Endothelial cell of umbilical vein (primary cell): ENCODE data around the gene ST6GAL2. TPM values are rescaled to one million over a fixed set of nuclear protein-coding genes. Genes with fewer than 3 reads are reported as not detected.

ENCODE experiments used
- BruUV-seq: library from RNA; stranded (reverse); fragments of 400-500 nt; replicated peaks from 2 replicates; lab custom pipeline; 2021; lab: Mats Ljungman, UMichigan
- CTCF ChIA-PET: fragments of 300-600, 350-600 bp; sonication (Branson Sonifier 250); formaldehyde crosslinking; loops from one replicate; lab custom pipeline; 2021; ENCODE audit warnings: antibody characterized with exemption, inconsistent platforms; lab: Charles Lee
- POLR2A ChIA-PET: fragments of 300-600, 350-600 bp; sonication (Branson Sonifier 250); formaldehyde crosslinking; loops from one replicate; lab custom pipeline; 2021; ENCODE audit warnings: antibody characterized with exemption, inconsistent platforms; lab: Charles Lee
- DNase-seq: peaks from one replicate; pipeline ENCODE4 v3.0.0-alpha.2; 2011; ENCODE audit warnings: low read depth, low spot score
- FAIRE-seq: peaks from 2 replicates; lab custom pipeline; 2011; peaks lifted over from hg19 to GRCh38; lab: Jason Lieb, UNC
- H2AFZ ChIP-seq: 2 replicates; pipeline ENCODE4 v1.6.0; 2012; ENCODE audit warnings: low read depth, low read length, control low read depth, inconsistent platforms
- H3K27ac ChIP-seq: 2 replicates; pipeline ENCODE4 v1.5.1; 2011; ENCODE audit warnings: low read depth, mild to moderate bottlenecking, control low read depth, low read length, moderate library complexity; ENCODE audit not compliant: insufficient read depth
- H3K27me3 ChIP-seq, 2 experiments: 2 replicates each; pipeline versions ENCODE4 v1.6.0 to v1.6.1; 2011; ENCODE audit warnings: low read length in 2 of 2, mixed read lengths in 1 of 2; ENCODE audit not compliant: control insufficient read depth in 2 of 2, insufficient read depth in 2 of 2
- H3K36me3 ChIP-seq, 2 experiments: 2 replicates in 1 of 2; 3 replicates in 1 of 2; pipeline ENCODE4 v1.5.1; 2011; ENCODE audit warnings: low read length in 2 of 2, mild to moderate bottlenecking in 1 of 2, moderate library complexity in 1 of 2; ENCODE audit not compliant: control insufficient read depth in 2 of 2, insufficient read depth in 2 of 2; ENCODE audit errors: extremely low read depth in 1 of 2
- H3K4me1 ChIP-seq: 3 replicates; pipeline ENCODE4 v1.5.1; 2011; ENCODE audit warnings: mild to moderate bottlenecking, low read length; ENCODE audit not compliant: control insufficient read depth, insufficient read depth; ENCODE audit errors: extremely low read depth
- H3K4me2 ChIP-seq: 2 replicates; pipeline ENCODE4 v1.6.1; 2011; ENCODE audit warnings: low read length, control low read depth, mixed read lengths; ENCODE audit not compliant: insufficient read depth
- H3K4me3 ChIP-seq, 3 experiments: fragments of 200-600 bp in 1 of 3; sonication (generic), shearing (Covaris generic) in 1 of 3; replicated peaks in 1 of 3; 2 replicates each; pipeline ENCODE4 v1.5.1; 2011 to 2016; ENCODE audit warnings: control low read depth in 3 of 3, low read length in 3 of 3, mild to moderate bottlenecking in 2 of 3, inconsistent platforms in 1 of 3, low read depth in 1 of 3, moderate library complexity in 1 of 3; ENCODE audit not compliant: insufficient read depth in 1 of 3
- H3K79me2 ChIP-seq: 2 replicates; pipeline ENCODE4 v1.6.0; 2012; ENCODE audit warnings: low read length, inconsistent platforms; ENCODE audit not compliant: control insufficient read depth, insufficient read depth
- H3K9ac ChIP-seq: replicated peaks from 2 replicates; pipeline ENCODE3; 2011; ENCODE audit warnings: low read length, control low read depth; ENCODE audit not compliant: insufficient read depth; ENCODE audit errors: extremely low read depth
- H3K9me1 ChIP-seq: replicated peaks from 3 replicates; pipeline ENCODE4 v1.6.0; 2011; ENCODE audit warnings: mild to moderate bottlenecking, low read length; ENCODE audit not compliant: control insufficient read depth, insufficient read depth; ENCODE audit errors: extremely low read depth
- H3K9me3 ChIP-seq: replicated peaks from 2 replicates; pipeline ENCODE4 v1.5.1; 2012; ENCODE audit warnings: low read length, inconsistent platforms; ENCODE audit not compliant: control insufficient read depth, insufficient read depth
- H4K20me1 ChIP-seq: replicated peaks from 2 replicates; pipeline ENCODE3; 2011; ENCODE audit warnings: mild to moderate bottlenecking, low read length; ENCODE audit not compliant: control insufficient read depth, insufficient read depth; ENCODE audit errors: extremely low read depth
- CTCF ChIP-seq, 2 donors: IDR thresholded peaks; 1 replicate in 1 of 2; 2 replicates in 1 of 2; pipeline ENCODE4 v1.5.1; 2011; ENCODE audit warnings: low read length in 2 of 2, mild to moderate bottlenecking in 2 of 2, moderate library complexity in 2 of 2, control low read depth in 1 of 2, inconsistent platforms in 1 of 2, low read depth in 1 of 2; ENCODE audit not compliant: insufficient read depth in 1 of 2; ENCODE audit errors: extremely low read depth in 1 of 2
- EZH2 ChIP-seq: IDR thresholded peaks from 2 replicates; pipeline ENCODE4 v1.6.1; 2012; ENCODE audit warnings: borderline replicate concordance, low read depth, mild to moderate bottlenecking, moderate library complexity, low read length, inconsistent platforms; ENCODE audit not compliant: severe bottlenecking
- FOS ChIP-seq: IDR thresholded peaks from 2 replicates; pipeline ENCODE4 v1.6.1; 2011; ENCODE audit warnings: mild to moderate bottlenecking, low read length, moderate library complexity, borderline replicate concordance; ENCODE audit not compliant: insufficient read depth
- GATA2 ChIP-seq: IDR thresholded peaks from 2 replicates; pipeline ENCODE4 v1.7.0; 2011; ENCODE audit warnings: low read depth, mild to moderate bottlenecking, moderate library complexity, mixed read lengths, low read length; ENCODE audit not compliant: insufficient read length, insufficient read depth
- JUN ChIP-seq: IDR thresholded peaks from 2 replicates; pipeline ENCODE4 v1.6.1; 2011; ENCODE audit warnings: borderline replicate concordance, low read depth; ENCODE audit not compliant: insufficient read length, insufficient read depth
- MYC ChIP-seq: IDR thresholded peaks from one replicate; pipeline ENCODE4 v1.6.1; 2011; ENCODE audit warnings: mild to moderate bottlenecking, low read depth, low read length
- POLR2A ChIP-seq: IDR thresholded peaks from 2 replicates; pipeline ENCODE4 v1.6.1; 2012; ENCODE audit warnings: low read depth, mild to moderate bottlenecking, control low read depth, low read length
- POLR2AphosphoS5 ChIP-seq: IDR thresholded peaks from 2 replicates; pipeline ENCODE4 v1.6.1; 2012; ENCODE audit warnings: low read depth, mild to moderate bottlenecking, control low read depth, low read length, moderate library complexity; ENCODE audit not compliant: insufficient read depth
- dilution Hi-C: fragments of 300-500 bp; cut with MboI; formaldehyde crosslinking; loops from one replicate; pipeline ENCODE4 v1.15.0; 2019; ENCODE audit warnings: low sequenced_read_pairs; ENCODE audit not compliant: extremely low pct_ligation_motif_present
- intact Hi-C: fragments of 100-400 bp; cut with micrococcal nuclease; formaldehyde crosslinking; loops from one replicate; pipeline ENCODE4 v1.10.0; 2022
- polyA plus RNA-seq, 4 experiments: library from polyadenylated mRNA; depleted of rRNA in 3 of 4; stranded (reverse) in 3 of 4; unstranded in 1 of 4; fragments of >200 nt; gene quantifications; 2 replicates each; pipeline versions ENCODE4 v1.2.1 to v1.2.3, GENCODE V29; 2011 to 2012; ENCODE audit warnings: missing spikeins in 1 of 4
- total RNA-seq: library from RNA; stranded (reverse); gene quantifications from 2 replicates; pipeline ENCODE4 v1.2.3, GENCODE V29; 2021
- TF ChIP-seq, protein P1 (sequence below): IDR thresholded peaks from 2 replicates; pipeline ENCODE4 v1.6.1; 2011; ENCODE audit not compliant: insufficient read depth, insufficient read length

The ST6GAL2 gene
- total and polyA plus RNA-seq, 2 donors (not counting 3 experiments of a cell fraction or from before 2014, with no cell fraction given): not detected

- H3K9me3 ChIP-seq: peaks cover 6% of the 10 kb centered on the region
- ChIA-PET POLR2A (no interaction called here), CTCF (no interaction called here)
- no peaks in the 10 kb centered on the region for H3K4me1 ChIP-seq
- H3K4me3 ChIP-seq: no peak overlapping the region
- H3K4me2 ChIP-seq: no peak overlapping the region
- no peak overlapping the region for H2AFZ ChIP-seq
- no peak for DNase-seq
- H4K20me1 ChIP-seq: no peaks in the 10 kb centered on the region
- H3K36me3 ChIP-seq: no peaks in the 10 kb centered on the region
- BruUV-seq: no TSS peak
- no peaks in the 10 kb centered on the region for H3K27me3 ChIP-seq
- no peaks in the 10 kb centered on the region for H3K9me1 ChIP-seq
- TF ChIP-seq FOS (no peak), POLR2A (no peak), GATA2 (no peak), MYC (no peak), CTCF (IDR thresholded peaks at IDR 0.05; ENCODE audit: extremely low read depth in 1 of 2, insufficient read depth in 1 of 2, low read depth in 1 of 2, low read length in 2 of 2) (no peak), EZH2 (no peak), JUN (no peak), POLR2AphosphoS5 (no peak)
- TF ChIP-seq, protein P1, sequence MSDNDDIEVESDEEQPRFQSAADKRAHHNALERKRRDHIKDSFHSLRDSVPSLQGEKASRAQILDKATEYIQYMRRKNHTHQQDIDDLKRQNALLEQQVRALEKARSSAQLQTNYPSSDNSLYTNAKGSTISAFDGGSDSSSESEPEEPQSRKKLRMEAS: no peak
- intact Hi-C loops (no loop called here), dilution Hi-C loops (no loop called here)
- no peak overlapping the region for H3K27ac ChIP-seq
- no peak overlapping the region for H3K9ac ChIP-seq
- FAIRE-seq: no peak
- H3K79me2 ChIP-seq: no peaks in the 10 kb centered on the region
Measured at GRCh38 chr2:106843001-106843909, 42.7 kb downstream of the ST6GAL2 start.
